Measurements from ENCODE around the gene SLC9A4. TPM values are rescaled to one million over a fixed set of nuclear protein-coding genes. Genes with fewer than 3 reads are reported as not detected.

Gene SLC9A4, protein sequence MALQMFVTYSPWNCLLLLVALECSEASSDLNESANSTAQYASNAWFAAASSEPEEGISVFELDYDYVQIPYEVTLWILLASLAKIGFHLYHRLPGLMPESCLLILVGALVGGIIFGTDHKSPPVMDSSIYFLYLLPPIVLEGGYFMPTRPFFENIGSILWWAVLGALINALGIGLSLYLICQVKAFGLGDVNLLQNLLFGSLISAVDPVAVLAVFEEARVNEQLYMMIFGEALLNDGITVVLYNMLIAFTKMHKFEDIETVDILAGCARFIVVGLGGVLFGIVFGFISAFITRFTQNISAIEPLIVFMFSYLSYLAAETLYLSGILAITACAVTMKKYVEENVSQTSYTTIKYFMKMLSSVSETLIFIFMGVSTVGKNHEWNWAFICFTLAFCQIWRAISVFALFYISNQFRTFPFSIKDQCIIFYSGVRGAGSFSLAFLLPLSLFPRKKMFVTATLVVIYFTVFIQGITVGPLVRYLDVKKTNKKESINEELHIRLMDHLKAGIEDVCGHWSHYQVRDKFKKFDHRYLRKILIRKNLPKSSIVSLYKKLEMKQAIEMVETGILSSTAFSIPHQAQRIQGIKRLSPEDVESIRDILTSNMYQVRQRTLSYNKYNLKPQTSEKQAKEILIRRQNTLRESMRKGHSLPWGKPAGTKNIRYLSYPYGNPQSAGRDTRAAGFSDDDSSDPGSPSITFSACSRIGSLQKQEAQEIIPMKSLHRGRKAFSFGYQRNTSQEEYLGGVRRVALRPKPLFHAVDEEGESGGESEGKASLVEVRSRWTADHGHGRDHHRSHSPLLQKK
- not detected in 2 replicates for polyA plus RNA-seq (2014; cell fraction: cytosol; rRNA removed)
- polyA plus RNA-seq (2014; cell fraction: nucleus; rRNA removed) = not detected in 2 replicates

DNA sequence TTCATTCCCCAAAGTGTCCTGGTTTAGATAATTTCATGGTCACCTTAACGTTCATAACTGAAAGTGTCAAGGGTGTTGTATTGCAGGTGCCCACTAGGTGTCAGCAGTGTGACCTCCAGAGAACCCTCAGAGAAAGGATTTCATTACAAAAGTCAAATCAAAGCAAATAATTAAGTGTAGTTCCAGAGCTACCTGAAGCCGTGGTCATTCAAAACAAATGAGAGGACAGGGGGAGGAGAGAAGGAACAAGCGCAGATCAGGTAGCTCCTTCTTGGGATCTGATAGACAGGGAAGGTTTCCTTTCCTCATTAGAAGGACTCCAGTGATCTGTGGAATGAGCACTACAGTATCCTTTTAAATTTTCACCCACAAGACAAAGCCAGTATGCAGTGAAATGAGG is at the start of gene SLC9A4:
Gene SLC9A4 (plus strand): TSS at position 207 of the 400 bp plus-strand sequence. CDS start 534 bp downstream, outside the sequence.
- DNase-seq (ENCODE audit: low spot score) = peak; percentile 19

DNA sequence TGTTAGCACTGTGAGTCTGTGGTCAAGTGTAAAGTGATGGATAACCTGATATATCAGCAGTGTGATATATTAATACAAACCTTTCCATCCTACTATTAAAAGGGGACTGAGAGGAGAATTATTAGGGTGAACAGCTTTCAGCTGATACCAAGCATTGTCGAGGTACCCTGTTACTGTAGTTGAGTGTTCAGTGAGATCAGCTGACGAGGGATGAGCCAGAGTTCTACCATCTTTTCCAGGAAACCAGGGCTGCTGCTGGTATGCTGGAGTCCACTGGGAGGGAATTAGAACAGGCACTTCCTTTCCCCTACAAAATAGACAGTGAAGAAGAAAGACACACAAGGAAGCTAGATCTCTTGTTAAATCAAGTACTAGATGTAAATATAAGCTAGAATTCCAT is 49.7 kb upstream of the SLC9A4 start:
- no peak for DNase-seq (ENCODE audit: low spot score)

DNA sequence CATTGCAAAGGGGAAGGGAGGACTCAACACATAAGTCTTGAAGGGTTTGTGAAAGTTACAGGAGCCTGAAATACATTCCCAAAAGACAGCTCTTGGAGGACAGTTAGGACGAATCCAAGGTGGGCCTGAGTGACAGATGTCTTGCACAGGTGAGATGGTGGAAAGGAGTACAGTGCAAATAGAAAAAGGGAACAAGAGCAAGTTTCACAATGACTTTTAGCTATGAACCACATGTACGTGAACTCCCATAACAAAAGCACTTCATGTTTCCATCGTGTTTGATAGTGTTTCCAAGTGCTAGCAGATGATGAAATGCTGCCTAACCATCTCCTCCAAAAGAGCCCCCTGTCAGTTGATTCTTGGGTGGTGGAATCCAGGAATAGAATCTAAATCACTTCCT is 48.3 kb upstream of the SLC9A4 start:
- DNase-seq (ENCODE audit: low spot score) = no peak

DNA sequence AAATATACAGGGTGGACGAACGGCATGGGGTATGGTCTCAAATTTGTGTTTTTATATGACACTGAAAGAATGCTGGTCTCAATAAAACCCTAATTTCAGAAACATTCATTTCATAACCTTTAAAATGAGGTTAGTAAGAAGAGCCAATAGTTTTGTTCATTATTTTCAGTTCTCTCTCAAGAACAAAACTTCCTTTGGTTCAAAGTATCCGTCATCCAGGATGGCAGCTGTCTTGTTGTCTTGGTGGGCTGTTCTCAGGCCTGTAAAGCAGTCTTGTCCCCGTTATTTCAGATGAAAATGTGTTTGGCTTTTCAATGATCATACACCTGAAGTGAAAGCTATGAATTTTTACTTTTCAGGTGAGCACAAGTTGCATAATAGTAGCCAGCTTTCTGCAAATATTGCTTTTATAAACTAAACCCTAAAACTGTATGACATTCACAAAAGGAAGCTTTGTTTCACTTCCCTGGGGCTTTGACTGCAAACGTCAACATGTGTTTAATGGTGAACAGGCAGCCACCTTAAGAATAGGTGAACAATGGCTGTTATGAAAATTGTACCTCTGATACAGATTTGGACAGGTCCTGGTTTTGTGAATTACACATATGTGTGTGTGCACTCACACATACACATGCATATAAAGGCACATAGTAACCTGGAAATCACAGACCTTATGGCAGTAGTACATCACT is 47.4 kb upstream of the SLC9A4 start:
- DNase-seq (ENCODE audit: low spot score) = no peak

DNA sequence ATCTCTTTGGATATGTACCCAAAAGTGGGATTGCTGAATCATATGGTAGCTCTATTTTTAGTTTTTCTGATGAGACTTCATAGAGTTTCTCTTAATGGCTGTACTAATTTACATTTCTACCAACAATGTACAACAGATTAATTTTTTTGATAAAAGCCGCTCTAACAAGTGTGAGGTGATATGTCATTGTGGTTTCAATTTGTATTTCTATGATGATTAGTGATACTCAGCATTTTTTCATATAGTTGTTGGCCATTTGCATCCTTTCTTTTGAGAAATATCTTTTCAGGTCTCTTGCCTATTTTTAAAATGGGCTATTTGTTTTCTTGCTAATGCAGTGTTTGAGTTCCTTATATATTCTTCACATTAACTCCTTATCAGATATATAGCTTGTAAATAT is 45.8 kb upstream of the SLC9A4 start:
- no peak for DNase-seq (ENCODE audit: low spot score)

DNA sequence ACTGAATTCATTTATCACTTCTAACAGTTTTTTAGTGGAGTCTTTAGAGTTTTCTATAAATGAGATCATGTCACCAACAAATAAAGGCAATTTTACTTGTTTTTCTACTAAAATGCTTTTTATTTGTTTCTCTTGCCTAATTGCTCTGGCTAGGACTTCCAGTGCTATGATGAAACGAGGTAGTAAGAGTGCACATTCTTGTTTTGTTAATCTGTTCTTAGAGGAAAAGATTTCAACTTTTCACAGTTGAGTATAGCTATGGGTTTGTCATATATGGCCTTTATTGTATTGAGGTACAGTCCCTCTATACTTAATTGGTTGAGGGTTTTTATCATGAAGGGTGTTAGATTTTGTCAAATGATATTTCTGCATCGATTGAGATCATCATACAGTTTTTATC is 44.5 kb upstream of the SLC9A4 start:
- no peak for DNase-seq (ENCODE audit: low spot score)

DNA sequence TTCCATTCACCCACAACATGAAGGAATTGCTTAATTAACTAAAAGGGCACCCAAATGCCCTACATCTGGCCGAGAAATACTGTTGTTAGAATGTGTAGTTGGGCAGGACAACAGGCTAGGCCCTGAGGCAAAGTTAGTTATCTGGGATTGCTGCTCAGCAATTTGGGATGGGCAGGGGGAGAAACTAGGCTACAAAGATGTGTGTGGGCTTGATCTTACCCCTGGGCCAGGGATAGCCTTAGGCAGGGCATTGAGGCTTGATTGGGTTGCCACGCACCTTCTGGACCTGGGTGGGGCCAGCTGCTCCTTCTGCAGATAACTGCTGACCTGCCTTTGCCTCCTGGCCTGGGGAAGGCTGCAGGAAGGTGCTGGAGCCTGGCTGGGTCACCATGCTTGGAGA is 40.6 kb upstream of the SLC9A4 start:
- DNase-seq (ENCODE audit: low spot score) = no peak

DNA sequence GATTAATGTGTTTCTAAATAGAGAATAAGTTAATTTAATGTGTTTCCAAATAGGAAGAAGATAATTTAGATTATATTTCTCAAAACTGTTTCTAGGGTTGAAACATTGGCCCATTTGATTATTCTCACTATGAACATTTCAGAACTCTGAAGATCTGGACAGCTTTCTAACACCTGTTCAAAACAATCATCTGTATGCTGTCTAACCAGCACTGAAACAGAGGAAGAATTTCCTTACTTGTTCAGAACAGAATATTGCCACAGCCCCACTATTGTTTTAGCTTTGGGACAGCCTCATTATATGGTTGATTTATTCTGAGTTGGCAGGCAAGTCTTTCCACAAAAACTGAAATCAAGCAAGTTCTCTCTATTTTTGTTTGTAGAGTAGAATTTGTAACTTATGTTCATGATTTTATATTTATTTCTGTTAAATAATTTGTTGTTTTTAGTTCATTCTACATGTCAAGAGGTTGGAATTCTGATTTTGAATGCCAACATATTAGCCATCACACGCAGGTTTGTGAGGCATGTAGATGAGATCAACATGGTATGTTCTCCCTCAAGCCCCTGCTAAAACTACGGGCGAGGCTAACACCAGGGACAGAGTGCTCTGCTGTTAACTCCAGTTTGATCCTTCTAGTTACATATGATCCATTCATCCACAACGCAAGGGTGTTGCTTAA is 38.9 kb upstream of the SLC9A4 start:
- no peak for DNase-seq (ENCODE audit: low spot score)

DNA sequence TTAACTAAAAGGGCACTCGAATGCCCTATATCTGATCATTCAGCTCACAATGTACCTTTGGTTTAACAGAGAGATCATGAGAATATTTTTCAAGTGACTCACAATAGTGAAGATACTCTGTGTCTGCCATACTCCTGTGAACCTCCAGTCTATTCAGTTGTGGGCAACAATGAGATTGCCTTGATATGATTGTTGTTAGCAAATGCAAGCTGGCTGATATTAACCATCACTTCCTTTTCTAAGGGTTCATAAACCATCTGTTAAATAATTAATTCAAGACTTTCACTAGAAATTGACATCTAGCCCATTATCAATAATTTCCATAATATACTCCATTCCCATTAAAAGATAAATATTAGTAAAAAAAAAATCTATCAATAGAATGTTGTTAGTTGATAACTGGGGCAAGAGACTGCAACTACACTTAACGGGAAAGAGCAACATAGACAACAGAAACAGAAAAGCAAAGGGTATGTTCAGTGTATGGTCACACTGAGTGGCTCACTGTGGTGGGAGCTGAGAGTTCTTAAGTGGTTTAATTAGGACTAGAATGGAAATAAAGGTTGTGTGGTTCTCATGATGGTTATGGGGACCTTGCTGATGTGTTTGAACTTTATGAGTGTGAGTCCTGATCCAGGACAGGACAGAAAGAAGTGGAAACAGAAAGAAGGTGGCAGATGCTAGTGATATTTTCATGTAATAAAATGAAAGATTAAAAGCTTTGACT is 38.2 kb upstream of the SLC9A4 start:
- no peak for DNase-seq (ENCODE audit: low spot score)

DNA sequence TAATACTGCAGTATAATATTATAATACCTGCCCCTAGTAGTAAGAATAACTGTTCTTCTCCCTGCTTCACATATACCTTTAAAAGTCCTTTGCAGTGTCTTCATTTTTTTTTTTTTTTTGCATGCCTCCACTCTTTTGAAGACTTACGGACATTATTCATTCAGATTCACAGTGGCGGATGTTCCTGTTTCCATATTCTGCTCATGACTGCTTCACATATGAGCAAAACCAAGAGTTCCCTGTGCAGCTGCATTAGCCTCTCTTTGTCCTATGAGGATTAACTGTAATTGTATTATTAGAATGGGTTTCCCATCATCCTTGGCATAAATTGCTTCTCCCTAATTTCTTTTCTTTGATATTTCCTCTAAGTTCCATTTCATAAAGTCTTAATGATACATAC is 37.3 kb upstream of the SLC9A4 start:
- DNase-seq (ENCODE audit: low spot score) = no peak

DNA sequence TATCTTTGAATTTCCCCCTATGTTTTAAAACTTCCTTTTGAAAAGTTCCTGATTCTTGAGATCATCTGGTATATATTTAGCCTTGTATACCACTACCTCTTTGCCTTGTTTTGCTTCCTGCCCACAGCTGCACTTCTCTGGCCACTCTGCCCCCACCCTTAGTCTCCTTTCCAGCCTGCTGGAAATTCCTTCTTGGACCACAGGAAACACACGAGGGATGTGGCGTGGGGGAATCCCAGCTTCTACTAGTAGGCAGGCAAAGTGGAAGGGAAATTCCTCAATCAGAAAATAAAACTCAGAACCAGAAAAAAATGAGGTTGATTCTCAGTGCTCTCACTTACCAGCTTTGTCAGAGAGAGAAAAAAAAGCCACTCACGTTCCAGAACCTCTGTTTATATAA is 36.7 kb upstream of the SLC9A4 start:
- no peak for DNase-seq (ENCODE audit: low spot score)

DNA sequence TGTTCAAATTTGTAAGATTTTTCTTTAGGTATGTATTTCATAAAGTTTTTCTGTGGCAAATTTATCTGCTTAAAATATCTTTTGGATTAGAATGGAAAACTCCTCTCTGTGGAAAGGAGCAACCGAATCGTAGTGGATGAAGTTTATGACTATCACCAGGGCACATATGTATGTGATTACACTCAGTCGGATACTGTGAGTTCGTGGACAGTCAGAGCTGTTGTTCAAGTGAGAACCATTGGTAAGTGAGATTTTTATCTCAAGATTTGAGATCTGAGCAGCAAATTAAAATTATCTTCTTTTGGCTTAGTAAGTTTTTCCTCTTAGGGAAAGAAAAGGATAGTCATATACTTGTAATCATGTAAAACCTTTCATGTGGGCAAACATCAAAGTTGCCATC is 35.9 kb upstream of the SLC9A4 start:
- DNase-seq (ENCODE audit: low spot score) = no peak

DNA sequence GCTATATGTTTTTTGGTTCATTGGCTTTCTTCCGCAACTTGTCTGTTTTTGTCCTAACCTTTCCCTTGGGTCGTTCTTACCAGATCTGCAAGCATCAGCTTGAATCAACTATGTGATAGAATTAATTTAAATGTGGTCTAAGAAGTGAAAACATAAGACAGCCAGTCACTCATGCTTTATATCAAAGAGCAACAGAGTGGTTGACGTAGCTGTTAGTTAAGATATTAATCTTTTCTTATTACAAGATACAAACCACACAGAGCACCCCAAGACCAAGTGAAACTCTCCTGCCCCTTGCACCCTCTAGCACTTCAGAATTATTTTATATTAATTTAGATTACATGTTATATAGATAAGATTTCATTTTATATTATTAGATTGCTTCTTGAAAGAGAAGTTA is 34.9 kb upstream of the SLC9A4 start:
- DNase-seq (ENCODE audit: low spot score) = no peak

DNA sequence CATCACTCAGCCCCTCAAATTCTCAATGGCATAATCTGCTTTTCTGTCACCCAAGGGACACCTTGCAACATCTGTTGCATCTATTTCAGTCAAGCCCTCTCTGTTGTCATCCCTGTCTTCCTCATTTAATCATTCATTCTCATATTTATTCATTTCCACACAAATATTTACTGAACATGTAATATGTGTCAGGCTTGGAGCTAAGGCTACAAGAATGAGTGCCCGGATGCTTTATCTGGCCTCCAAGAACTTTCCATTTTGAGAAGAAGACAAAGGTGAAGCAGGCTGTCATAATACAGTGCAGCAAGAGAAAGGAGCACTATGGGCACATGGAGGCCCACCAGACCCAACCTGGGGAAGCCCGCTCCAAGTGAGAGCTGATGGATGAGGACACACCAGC is 34.4 kb upstream of the SLC9A4 start:
- DNase-seq (ENCODE audit: low spot score) = no peak

DNA sequence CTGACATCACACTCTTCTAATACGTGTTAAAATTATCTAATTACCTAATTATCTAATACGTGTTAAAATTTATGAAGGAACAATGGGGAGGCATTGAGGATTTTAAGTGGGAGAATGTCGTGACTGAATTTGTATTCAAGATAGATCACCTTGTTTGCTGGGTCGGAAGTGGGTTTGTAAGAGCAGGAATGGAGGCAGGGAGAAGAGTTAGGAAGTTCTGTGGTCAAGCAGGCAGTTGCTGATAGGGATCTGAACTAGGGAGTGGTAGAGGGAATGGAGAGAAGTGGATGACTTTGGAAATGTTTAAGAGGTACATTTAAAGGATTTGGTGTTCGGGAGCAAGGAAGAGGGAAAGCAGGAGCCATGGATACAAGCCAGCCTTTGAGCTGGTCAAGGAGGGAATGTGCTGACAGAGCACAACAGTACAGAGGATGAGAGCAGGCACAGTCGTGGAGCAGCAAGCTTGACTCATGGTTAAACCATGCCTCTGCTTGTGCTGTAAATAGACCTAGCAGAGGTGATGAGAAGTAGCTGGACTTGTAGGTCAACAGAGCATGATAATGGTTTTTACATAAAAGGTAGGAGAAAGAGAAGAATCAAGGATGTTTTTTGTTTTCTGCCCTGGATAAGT is 33.8 kb upstream of the SLC9A4 start:
- no peak for DNase-seq (ENCODE audit: low spot score)

DNA sequence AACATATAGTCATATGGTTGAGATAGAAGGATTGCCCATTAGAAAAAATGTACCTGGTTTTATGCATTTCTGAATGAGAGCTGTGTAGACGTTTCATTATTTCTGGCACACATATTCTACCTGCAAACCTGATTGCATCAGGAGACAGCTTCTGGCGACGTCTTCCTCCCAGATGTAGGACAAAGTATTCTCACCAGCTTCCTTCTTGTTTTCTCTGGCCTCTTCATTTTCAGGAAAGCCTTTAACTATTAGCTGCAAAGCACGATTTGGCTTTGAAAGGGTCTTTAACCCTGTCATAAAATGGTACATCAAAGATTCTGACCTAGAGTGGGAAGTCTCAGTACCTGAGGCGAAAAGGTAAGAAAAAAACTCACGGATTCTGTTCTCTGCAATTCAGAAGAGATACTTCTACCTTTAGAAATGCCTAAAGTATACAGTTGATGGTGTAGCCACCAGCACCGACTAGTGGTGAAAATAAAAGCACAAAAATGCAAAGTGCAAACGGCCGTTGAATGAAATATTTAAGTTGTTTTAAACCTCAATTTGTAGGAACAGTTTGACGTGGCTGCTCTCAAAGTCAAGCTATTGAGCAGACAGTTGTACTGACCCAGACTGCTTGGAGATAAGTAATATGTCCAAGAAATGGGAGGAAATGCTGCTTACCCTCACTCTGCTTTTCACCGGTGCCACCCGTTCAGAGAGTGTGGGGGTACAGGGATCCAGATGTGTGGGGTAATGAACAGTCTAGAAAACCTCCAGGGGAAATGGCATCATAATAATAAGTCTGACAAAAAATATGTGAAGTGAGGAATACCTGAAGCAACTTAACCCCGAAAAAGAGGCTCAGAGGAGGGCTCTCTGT is 29.8 kb upstream of the SLC9A4 start:
- no peak for DNase-seq (ENCODE audit: low spot score)

DNA sequence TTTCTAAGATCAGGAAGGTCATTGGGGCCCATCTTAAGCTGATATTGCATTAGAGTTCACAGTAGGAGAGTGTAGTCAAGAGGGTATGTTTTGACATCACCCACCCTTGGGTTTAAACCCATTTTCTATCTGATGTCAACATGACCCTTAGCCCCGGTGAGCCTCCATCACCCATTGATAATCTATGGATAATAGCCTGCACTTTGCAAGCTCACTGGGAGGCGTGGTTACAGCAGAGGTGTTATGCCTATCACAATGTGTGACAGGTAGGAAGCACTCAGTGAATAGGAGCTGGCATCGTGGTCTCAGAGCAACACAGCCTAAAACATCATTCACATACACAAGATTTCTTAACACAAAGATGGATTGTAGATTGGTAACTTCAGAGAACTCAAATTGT is 28.8 kb upstream of the SLC9A4 start:
- DNase-seq (ENCODE audit: low spot score) = no peak

DNA sequence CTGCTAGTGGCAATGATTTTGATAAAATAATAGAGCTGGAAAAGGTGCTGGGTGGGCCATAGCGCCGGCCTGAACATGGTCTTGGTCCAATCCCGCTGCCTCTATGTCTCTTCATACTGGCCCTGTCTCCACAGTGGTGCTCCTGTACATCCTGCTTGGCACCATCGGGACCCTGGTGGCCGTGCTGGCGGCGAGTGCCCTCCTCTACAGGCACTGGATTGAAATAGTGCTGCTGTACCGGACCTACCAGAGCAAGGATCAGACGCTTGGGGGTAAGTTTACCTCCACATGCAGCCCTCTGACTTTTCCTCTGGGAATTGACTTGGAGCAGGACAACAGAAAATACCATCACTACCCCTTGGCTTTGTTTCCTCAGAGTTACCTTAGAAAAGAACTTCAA is 26.1 kb upstream of the SLC9A4 start:
- no peak for DNase-seq (ENCODE audit: low spot score)

DNA sequence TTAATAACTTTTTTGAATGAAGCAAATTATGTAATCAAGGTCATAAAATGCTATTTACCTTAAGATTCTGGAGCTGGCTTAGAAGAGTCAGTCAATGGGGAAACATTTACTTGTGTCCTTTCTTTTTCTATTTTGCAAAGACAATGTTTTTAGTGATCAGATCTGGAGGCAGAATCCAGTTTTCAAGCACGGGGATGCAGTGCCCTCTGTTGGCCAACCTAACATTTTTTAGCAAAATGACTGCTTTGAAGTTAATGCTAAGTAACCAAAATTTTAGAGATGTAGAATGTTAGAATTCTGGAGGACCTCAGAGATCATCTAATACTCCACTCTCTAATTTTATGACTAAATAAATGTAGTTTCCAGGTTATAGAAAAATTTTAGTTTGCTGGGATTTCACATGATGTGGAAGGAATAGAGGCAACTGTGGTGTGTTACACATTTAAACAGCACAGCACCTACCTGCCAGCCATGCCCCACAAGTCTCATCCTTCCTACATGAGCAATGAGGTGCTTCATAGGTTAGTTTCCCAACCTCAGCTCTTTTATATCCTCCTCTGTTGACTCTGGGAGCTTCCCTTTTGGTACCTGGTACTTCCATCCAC is 23.6 kb upstream of the SLC9A4 start:
- no peak for DNase-seq (ENCODE audit: low spot score)
